ENCODE results near the gene UST.

Gene UST

GRCh38 chr6:149054559-149055194 lies 307.8 kb downstream of the UST start:
- no peaks in the 10 kb centered on the region for H3K27me3 Mint-ChIP-seq
- H3K4me3 Mint-ChIP-seq = peak overlapping the region; percentile 39
- peak overlapping the region; percentile 72 for H3K27ac Mint-ChIP-seq
- no peaks in the 10 kb centered on the region for H3K9me3 Mint-ChIP-seq
- peaks cover 20% of the 10 kb centered on the region for H3K36me3 Mint-ChIP-seq
- peaks cover 47% of the 10 kb centered on the region for H3K4me1 Mint-ChIP-seq
- ATAC-seq = peak; percentile 86

DNA sequence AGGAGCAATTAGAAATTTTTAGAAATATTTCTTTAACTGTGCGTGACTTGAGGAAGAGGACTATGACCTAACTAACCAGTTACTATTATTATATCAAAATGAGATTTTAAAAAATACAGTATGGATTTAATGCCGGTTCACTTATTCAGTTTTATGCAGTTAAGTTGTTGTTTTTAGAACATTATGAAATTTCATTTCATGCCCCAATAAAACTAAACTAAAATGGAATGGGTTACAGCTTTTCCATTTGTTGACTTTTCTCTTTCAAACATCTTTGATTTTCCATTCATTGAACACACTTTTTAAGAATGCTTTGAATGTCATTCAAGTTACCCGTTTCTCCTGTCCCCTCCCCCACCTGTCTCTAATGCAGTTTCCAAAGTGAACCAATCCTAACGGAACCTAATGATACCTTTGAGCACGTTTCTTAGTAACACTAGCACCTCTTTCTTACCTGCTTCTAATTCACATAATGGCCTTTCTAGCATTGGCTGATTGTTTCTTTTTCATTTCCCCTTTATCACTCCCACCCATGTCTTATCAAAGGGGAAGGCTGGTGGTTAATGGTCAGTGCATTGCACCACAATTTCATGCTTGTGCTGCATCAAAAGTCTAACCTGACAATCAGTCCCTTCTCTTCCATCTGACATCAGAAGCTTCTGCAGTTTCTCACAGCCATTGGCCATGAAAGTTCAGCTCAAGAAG lies 308.5 kb downstream of the UST start:
- peak overlapping the region; percentile 51 for H3K4me3 Mint-ChIP-seq

DNA sequence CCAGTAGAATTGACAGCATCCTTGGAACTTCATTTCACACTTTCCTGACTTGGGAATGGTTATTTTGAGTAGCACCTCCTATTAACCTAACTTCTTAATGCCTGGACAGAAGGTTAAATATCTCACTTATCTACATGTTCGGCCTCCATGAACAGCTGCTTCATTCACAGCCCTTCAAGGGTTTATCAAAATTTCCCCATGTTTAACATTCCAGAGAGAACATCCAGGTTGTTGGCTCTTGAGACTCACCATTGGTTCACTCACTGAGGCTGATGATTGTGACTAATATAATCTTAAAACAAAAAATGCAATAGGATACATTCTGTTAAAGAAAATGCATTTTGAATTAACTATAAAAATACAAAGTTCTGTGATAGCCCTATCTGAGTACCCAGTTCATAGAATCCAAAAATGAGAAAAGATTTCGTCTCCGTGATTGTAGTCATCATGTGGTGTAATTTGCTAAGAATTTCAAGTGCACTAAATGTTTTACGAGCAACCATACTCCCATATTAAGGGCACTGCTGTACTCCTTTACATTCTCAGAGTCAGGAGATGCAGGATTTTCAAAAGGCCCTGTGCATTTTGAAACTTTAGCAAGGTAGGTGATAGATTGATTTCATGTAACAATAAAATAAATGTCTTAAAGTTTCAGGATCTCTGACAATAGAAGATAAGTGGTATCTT lies 310.1 kb downstream of the UST start:
- H3K4me1 Mint-ChIP-seq = peaks cover 60% of the 10 kb centered on the region
- H3K27me3 Mint-ChIP-seq = no peaks in the 10 kb centered on the region
- H3K9me3 Mint-ChIP-seq = no peaks in the 10 kb centered on the region
- ATAC-seq = no peak
- no peak overlapping the region for H3K4me3 Mint-ChIP-seq
- peaks cover 6% of the 10 kb centered on the region for H3K36me3 Mint-ChIP-seq
- peak overlapping the region; percentile 72 for H3K27ac Mint-ChIP-seq

More for the DNA sequence above, 308.5 kb downstream of the UST start:
- Mint-ChIP-seq H3K9me3 (no peaks in the 10 kb centered on the region), H3K36me3 (peaks cover 14% of the 10 kb centered on the region), H3K4me1 (peaks cover 53% of the 10 kb centered on the region), H3K27me3 (no peaks in the 10 kb centered on the region), H3K27ac (peak overlapping the region; percentile 72)
- peak; percentile 80 for ATAC-seq

DNA sequence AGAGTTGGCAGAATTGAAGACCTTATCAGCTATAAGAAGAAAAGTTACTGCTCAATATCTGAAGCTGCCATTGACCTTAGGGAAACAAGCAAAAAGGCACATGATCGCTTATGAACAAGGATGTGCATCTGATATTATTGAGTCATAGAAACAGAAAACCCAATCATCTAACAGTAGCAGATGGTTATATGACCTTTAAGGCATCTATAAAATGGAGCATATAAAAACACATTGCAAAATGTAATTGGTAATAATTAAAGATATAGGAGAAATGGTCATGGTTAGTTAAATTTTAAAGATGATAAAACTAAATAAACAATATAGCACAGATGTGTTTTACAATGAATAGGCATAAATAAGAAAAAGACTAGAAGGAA lies 310.6 kb downstream of the UST start:
- peaks cover 4% of the 10 kb centered on the region for H3K36me3 Mint-ChIP-seq
- peaks cover 55% of the 10 kb centered on the region for H3K4me1 Mint-ChIP-seq
- ATAC-seq = no peak
- H3K27ac Mint-ChIP-seq = no peak overlapping the region
- no peaks in the 10 kb centered on the region for H3K9me3 Mint-ChIP-seq
- no peak overlapping the region for H3K4me3 Mint-ChIP-seq
- H3K27me3 Mint-ChIP-seq = no peaks in the 10 kb centered on the region

GRCh38 chr6:149059557-149059956 lies 312.7 kb downstream of the UST start:
- H3K36me3 Mint-ChIP-seq = no peaks in the 10 kb centered on the region
- no peaks in the 10 kb centered on the region for H3K9me3 Mint-ChIP-seq
- peak overlapping the region; percentile 82 for H3K27ac Mint-ChIP-seq
- no peaks in the 10 kb centered on the region for H3K27me3 Mint-ChIP-seq
- H3K4me1 Mint-ChIP-seq = peaks cover 41% of the 10 kb centered on the region
- ATAC-seq = no peak
- no peak overlapping the region for H3K4me3 Mint-ChIP-seq

DNA sequence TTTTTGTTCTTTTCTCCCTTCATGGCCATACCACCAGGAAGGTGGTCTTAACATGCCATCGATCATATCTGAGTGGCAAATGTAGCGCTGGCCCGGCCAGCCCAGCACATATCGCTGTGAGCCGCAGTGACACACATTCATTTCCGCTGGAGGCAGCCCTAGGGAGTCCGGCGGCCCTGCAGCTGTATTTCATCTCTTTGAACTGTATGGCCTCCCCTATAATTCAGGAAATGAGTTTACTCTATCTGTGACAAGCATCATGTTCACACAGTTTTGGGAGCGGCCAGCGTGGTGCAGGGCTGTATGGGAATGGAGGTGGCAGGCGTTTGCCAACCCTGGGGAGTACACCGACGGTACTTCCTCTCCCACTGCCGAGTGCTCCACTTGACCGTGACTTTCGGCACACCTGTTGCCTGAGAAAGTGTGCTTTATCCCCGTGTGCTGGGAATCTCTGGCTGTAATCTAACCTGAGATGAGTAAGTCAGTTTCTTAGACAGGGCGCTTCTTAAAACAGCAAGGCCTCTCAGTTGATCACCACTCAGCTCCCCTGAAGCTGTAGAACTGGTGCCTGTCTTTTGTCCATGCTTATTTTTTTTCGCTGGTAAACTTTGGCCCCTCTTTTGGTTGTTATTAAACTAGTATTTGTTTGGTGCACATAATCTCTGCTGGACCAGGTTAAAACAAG lies 313.6 kb downstream of the UST start:
- no peaks in the 10 kb centered on the region for H3K27me3 Mint-ChIP-seq
- H3K9me3 Mint-ChIP-seq = no peaks in the 10 kb centered on the region
- peak overlapping the region; percentile 82 for H3K27ac Mint-ChIP-seq
- H3K4me3 Mint-ChIP-seq = peak overlapping the region; percentile 62
- H3K4me1 Mint-ChIP-seq = peaks cover 32% of the 10 kb centered on the region
- ATAC-seq = peak; percentile 84
- no peaks in the 10 kb centered on the region for H3K36me3 Mint-ChIP-seq

GRCh38 chr6:149060985-149061760 lies 314.3 kb downstream of the UST start:
- Mint-ChIP-seq H3K36me3 (no peaks in the 10 kb centered on the region), H3K4me1 (peaks cover 32% of the 10 kb centered on the region), H3K27ac (peak overlapping the region; percentile 82), H3K9me3 (no peaks in the 10 kb centered on the region), H3K4me3 (peak overlapping the region; percentile 62), H3K27me3 (no peaks in the 10 kb centered on the region)
- ATAC-seq = no peak

DNA sequence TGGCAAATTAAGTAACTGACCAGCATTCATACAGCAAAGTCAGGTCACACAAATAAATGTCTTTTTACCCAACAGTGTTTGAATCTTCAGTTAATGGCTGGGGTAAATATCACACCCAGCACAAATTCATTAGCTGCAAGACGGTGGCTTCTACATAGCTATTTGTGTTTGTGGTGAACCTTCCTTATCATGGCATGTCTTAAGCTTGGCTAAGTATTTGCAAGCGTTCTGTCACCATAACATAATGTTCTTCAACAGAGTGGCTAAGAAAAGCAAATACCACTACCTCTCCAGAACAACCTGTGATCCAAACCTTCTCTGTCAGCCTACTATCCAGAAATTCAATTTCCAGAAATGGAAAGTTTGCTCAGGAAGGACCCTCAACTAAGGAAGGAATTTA lies 315.1 kb downstream of the UST start:
- Mint-ChIP-seq H3K27me3 (no peaks in the 10 kb centered on the region), H3K4me3 (no peak overlapping the region), H3K36me3 (no peaks in the 10 kb centered on the region), H3K4me1 (peaks cover 33% of the 10 kb centered on the region), H3K27ac (no peak overlapping the region), H3K9me3 (no peaks in the 10 kb centered on the region)
- ATAC-seq = no peak

- no peak for ATAC-seq
- no peak overlapping the region for H3K27ac Mint-ChIP-seq
- no peaks in the 10 kb centered on the region for H3K36me3 Mint-ChIP-seq
- no peaks in the 10 kb centered on the region for H3K9me3 Mint-ChIP-seq
- H3K4me1 Mint-ChIP-seq = peaks cover 37% of the 10 kb centered on the region
- no peak overlapping the region for H3K4me3 Mint-ChIP-seq
- no peaks in the 10 kb centered on the region for H3K27me3 Mint-ChIP-seq
These were observed 316.0 kb downstream of the UST start for GRCh38 chr6:149062653-149063348.

DNA sequence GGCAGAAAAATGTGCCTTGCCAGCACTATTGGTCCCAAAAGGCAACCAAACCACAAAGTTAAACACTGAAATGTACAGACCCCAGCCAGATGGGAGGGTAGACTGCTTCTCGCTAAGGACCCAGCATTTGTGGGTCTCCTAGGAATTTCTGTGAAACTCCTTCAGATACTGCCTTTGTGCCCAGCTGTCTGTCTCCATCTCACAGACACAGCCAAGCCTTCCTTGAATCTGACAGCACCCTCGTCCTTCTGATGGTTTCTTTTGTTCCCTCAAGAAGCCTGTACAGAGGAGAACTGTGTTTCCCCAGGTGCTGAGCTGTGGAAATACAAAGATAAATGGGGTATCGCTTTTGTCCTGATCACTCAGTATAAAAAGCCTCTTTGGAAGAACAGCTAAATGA lies 316.6 kb downstream of the UST start:
- peaks cover 37% of the 10 kb centered on the region for H3K4me1 Mint-ChIP-seq
- no peaks in the 10 kb centered on the region for H3K9me3 Mint-ChIP-seq
- H3K4me3 Mint-ChIP-seq = no peak overlapping the region
- ATAC-seq = no peak
- H3K36me3 Mint-ChIP-seq = no peaks in the 10 kb centered on the region
- H3K27ac Mint-ChIP-seq = peak overlapping the region; percentile 85
- no peaks in the 10 kb centered on the region for H3K27me3 Mint-ChIP-seq

- peak overlapping the region; percentile 85 for H3K27ac Mint-ChIP-seq
- no peak for ATAC-seq
- H3K4me1 Mint-ChIP-seq = peaks cover 43% of the 10 kb centered on the region
These were observed 317.3 kb downstream of the UST start for GRCh38 chr6:149064001-149064659.

GRCh38 chr6:149064660-149065015 lies 317.8 kb downstream of the UST start:
- H3K4me1 Mint-ChIP-seq = peaks cover 44% of the 10 kb centered on the region
- no peak for ATAC-seq
- peaks cover 9% of the 10 kb centered on the region for H3K36me3 Mint-ChIP-seq
- H3K9me3 Mint-ChIP-seq = no peaks in the 10 kb centered on the region
- H3K4me3 Mint-ChIP-seq = no peak overlapping the region
- H3K27me3 Mint-ChIP-seq = no peaks in the 10 kb centered on the region
- peak overlapping the region; percentile 85 for H3K27ac Mint-ChIP-seq

More at GRCh38 chr6:149064001-149064659, 317.3 kb downstream of the UST start:
- Mint-ChIP-seq H3K4me3 (no peak overlapping the region), H3K27me3 (no peaks in the 10 kb centered on the region), H3K36me3 (peaks cover 5% of the 10 kb centered on the region), H3K9me3 (no peaks in the 10 kb centered on the region)

DNA sequence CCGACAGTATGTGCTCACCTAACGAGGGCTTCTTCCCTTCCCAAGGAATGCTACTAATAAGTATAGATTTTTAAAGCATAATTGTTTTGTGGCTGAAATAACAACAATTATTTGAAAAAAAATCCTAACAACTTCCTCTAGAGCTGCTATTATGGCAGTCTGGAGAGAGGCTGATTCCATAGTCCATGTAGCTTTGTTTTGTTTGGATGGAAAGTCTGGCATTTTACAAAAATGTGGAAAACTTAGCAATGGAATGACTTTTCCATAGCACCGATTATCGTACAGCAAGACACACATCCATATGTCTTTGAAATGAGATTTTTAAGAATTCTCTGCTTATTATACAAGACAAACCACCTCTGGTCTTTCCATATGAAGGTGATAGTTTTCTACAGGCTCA lies 318.3 kb downstream of the UST start:
- H3K4me1 Mint-ChIP-seq = peaks cover 40% of the 10 kb centered on the region
- no peak overlapping the region for H3K4me3 Mint-ChIP-seq
- H3K27ac Mint-ChIP-seq = peak overlapping the region; percentile 85
- H3K36me3 Mint-ChIP-seq = peaks cover 9% of the 10 kb centered on the region
- no peak for ATAC-seq
- H3K9me3 Mint-ChIP-seq = no peaks in the 10 kb centered on the region
- H3K27me3 Mint-ChIP-seq = no peaks in the 10 kb centered on the region

Data from stimulated activated memory B cell treated with anti-CD40 and anti-IgM and Interleukin-4, amounts not matched to agents 10 μg/mL and 1 μg/mL and 100 μg/mL, for 72 hours (primary cell).